Measurements from ENCODE around the gene ADARB2. TPM values are rescaled to one million over a fixed set of nuclear protein-coding genes. Genes with fewer than 3 reads are reported as not detected.
"Not testable (repeated sequence)": the region's sequence is repeated elsewhere in the genome, so short reads cannot be mapped to it uniquely, and the experiment has no call there.

Gene ADARB2
- total and polyA plus RNA-seq, 4 experiments from 2014 or later = 13.5 to 14.1 TPM; not detected in 2

GRCh38 chr10:1360011-1360557 lies 377.2 kb downstream of the ADARB2 start:
- H3K9me3 Mint-ChIP-seq = no peaks in the 10 kb centered on the region
- H3K4me3 Mint-ChIP-seq = no peak overlapping the region
- intact Hi-C loops (cut with micrococcal nuclease) = no loop called here
- H3K27me3 ChIP-seq (ENCODE audit: insufficient read depth, low read length) = no peaks in the 10 kb centered on the region
- H3K9me3 ChIP-seq (ENCODE audit: control insufficient read depth in 1 of 2, low read length in 2 of 2) = no peaks in the 10 kb centered on the region
- no peaks in the 10 kb centered on the region for H3K36me3 Mint-ChIP-seq
- CTCF ChIA-PET (ENCODE audit: partially characterized antibody) = interaction anchor here (0.7 to 1.4 kb wide), 2 partner anchors 9 to 187 kb away, joined by 3 to 8 read pairs; no protein-coding TSS in a partner anchor
- no peak for DNase-seq
- POLR2A ChIA-PET (ENCODE audit: partially characterized antibody) = no interaction called here
- peaks cover 5 to 24% (median 15%) of the 10 kb centered on the region in 4 donors for H3K4me1 Mint-ChIP-seq
- peak overlapping the region in 1 of 7 donors; percentile 75 for H3K27ac Mint-ChIP-seq
- H3K27me3 Mint-ChIP-seq = peaks cover under 1 to 3% of the 10 kb centered on the region in 2 donors
- H3K4me3 ChIP-seq (ENCODE audit: low read length in 2 of 2) = no peak overlapping the region
- H3K36me3 ChIP-seq (ENCODE audit: insufficient read depth, low read length) = no peaks in the 10 kb centered on the region
- H3K27ac ChIP-seq (ENCODE audit: low read depth, low read length) = no peak overlapping the region
- peaks cover 14% of the 10 kb centered on the region for H3K4me1 ChIP-seq (ENCODE audit: insufficient read depth, low read length)

GRCh38 chr10:1359626-1359955 lies 377.7 kb downstream of the ADARB2 start:
- CTCF ChIA-PET (ENCODE audit: partially characterized antibody) = interaction anchor here (1.4 kb wide), 1 partner anchor 9 kb away, joined by 8 read pairs; no protein-coding TSS in a partner anchor
- H3K4me3 Mint-ChIP-seq = peak overlapping the region in 3 of 8 donors; percentile 5 to 59 (median 59)
- POLR2A ChIA-PET (ENCODE audit: partially characterized antibody) = no interaction called here

GRCh38 chr10:1358860-1359625 lies 378.3 kb downstream of the ADARB2 start:
- H3K27me3 ChIP-seq (ENCODE audit: insufficient read depth, low read length) = no peaks in the 10 kb centered on the region
- POLR2A ChIA-PET (ENCODE audit: partially characterized antibody) = no interaction called here
- no peaks in the 10 kb centered on the region for H3K36me3 Mint-ChIP-seq
- peaks cover 14% of the 10 kb centered on the region for H3K4me1 ChIP-seq (ENCODE audit: insufficient read depth, low read length)
- H3K4me3 ChIP-seq (ENCODE audit: low read length in 2 of 2) = no peak overlapping the region
- no peaks in the 10 kb centered on the region for H3K9me3 ChIP-seq (ENCODE audit: control insufficient read depth in 1 of 2, low read length in 2 of 2)
- H3K4me1 Mint-ChIP-seq = peaks cover 5 to 24% (median 15%) of the 10 kb centered on the region in 4 donors
- no peaks in the 10 kb centered on the region for H3K36me3 ChIP-seq (ENCODE audit: insufficient read depth, low read length)
- peak in 4 of 5 donors; percentile 4 to 65 (median 21) for DNase-seq
- H3K27me3 Mint-ChIP-seq = peaks cover 3% of the 10 kb centered on the region in 2 donors
- peak overlapping the region in 4 of 7 donors; percentile 16 to 79 (median 48) for H3K27ac Mint-ChIP-seq
- H3K4me3 Mint-ChIP-seq = peak overlapping the region in 4 of 8 donors; percentile 13 to 59 (median 36)
- intact Hi-C loops (cut with micrococcal nuclease) = no loop called here
- no peak overlapping the region for H3K27ac ChIP-seq (ENCODE audit: low read depth, low read length)
- CTCF ChIA-PET (ENCODE audit: partially characterized antibody) = interaction anchor here (1.4 kb wide), 1 partner anchor 10 kb away, joined by 8 read pairs; no protein-coding TSS in a partner anchor
- H3K9me3 Mint-ChIP-seq = no peaks in the 10 kb centered on the region

More at GRCh38 chr10:1359626-1359955, 377.7 kb downstream of the ADARB2 start:
- Mint-ChIP-seq H3K4me1 (peaks cover 5 to 24% (median 15%) of the 10 kb centered on the region in 4 donors), H3K27ac (peak overlapping the region in 4 of 7 donors; percentile 16 to 79 (median 54)), H3K36me3 (no peaks in the 10 kb centered on the region), H3K27me3 (peaks cover 2 to 3% of the 10 kb centered on the region in 2 donors), H3K9me3 (no peaks in the 10 kb centered on the region)
- Histone ChIP-seq H3K27ac (ENCODE audit: low read depth, low read length) (no peak overlapping the region), H3K4me3 (ENCODE audit: low read length in 2 of 2) (no peak overlapping the region), H3K36me3 (ENCODE audit: insufficient read depth, low read length) (no peaks in the 10 kb centered on the region), H3K4me1 (ENCODE audit: insufficient read depth, low read length) (peaks cover 14% of the 10 kb centered on the region), H3K9me3 (ENCODE audit: control insufficient read depth in 1 of 2, low read length in 2 of 2) (no peaks in the 10 kb centered on the region), H3K27me3 (ENCODE audit: insufficient read depth, low read length) (no peaks in the 10 kb centered on the region)
- intact Hi-C loops (cut with micrococcal nuclease) = no loop called here
- DNase-seq = no peak

- peaks cover 5 to 24% (median 15%) of the 10 kb centered on the region in 4 donors for H3K4me1 Mint-ChIP-seq
- Histone ChIP-seq H3K9me3 (ENCODE audit: control insufficient read depth in 1 of 2, low read length in 2 of 2) (no peaks in the 10 kb centered on the region), H3K27ac (ENCODE audit: low read depth, low read length) (no peak overlapping the region), H3K27me3 (ENCODE audit: insufficient read depth, low read length) (no peaks in the 10 kb centered on the region), H3K4me1 (ENCODE audit: insufficient read depth, low read length) (peaks cover 14% of the 10 kb centered on the region), H3K36me3 (ENCODE audit: insufficient read depth, low read length) (no peaks in the 10 kb centered on the region), H3K4me3 (ENCODE audit: low read length in 2 of 2) (no peak overlapping the region)
- no peaks in the 10 kb centered on the region for H3K36me3 Mint-ChIP-seq
- peak overlapping the region in 1 of 7 donors; percentile 51 for H3K27ac Mint-ChIP-seq
- H3K4me3 Mint-ChIP-seq = no peak overlapping the region
- DNase-seq = no peak
- intact Hi-C loops (cut with micrococcal nuclease) = no loop called here
- ChIA-PET CTCF (ENCODE audit: partially characterized antibody) (no interaction called here), POLR2A (ENCODE audit: partially characterized antibody) (no interaction called here)
- H3K9me3 Mint-ChIP-seq = no peaks in the 10 kb centered on the region
- peaks cover 3% of the 10 kb centered on the region in 2 donors for H3K27me3 Mint-ChIP-seq
Measured at GRCh38 chr10:1358147-1358546, 379.2 kb downstream of the ADARB2 start.

DNA sequence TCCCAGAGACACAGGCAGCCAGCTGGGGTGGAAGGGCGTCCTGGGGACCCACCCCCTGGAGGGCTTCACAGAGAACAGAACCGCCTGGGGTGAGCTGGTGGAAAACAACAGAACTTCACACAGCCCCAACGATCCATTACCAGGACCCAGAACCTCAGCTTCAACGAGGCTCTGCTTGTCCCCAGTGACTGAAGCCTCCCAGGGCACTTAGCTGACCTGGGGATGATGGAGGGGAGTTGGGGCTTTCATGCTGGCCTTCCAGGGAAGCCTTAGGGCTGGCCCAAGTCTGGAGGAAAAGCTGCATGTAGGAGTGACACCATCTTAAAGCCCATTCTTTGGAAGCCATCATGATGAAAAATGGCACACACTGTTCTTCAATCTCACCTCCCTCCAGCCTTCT lies 381.0 kb downstream of the ADARB2 start:
- H3K36me3 ChIP-seq (ENCODE audit: insufficient read depth, low read length) = no peaks in the 10 kb centered on the region
- ChIA-PET POLR2A (ENCODE audit: partially characterized antibody) (no interaction called here), CTCF (ENCODE audit: partially characterized antibody) (no interaction called here)
- no peaks in the 10 kb centered on the region for H3K9me3 Mint-ChIP-seq
- H3K4me3 Mint-ChIP-seq = no peak overlapping the region
- H3K4me3 ChIP-seq (ENCODE audit: low read length in 2 of 2) = no peak overlapping the region
- no peak for DNase-seq
- H3K27me3 ChIP-seq (ENCODE audit: insufficient read depth, low read length) = no peaks in the 10 kb centered on the region
- intact Hi-C loops (cut with micrococcal nuclease) = no loop called here
- H3K4me1 Mint-ChIP-seq = peaks cover 5 to 24% (median 15%) of the 10 kb centered on the region in 4 donors
- H3K27me3 Mint-ChIP-seq = peaks cover 0 to 3% of the 10 kb centered on the region in 2 donors
- no peak overlapping the region for H3K27ac ChIP-seq (ENCODE audit: low read depth, low read length)
- H3K4me1 ChIP-seq (ENCODE audit: insufficient read depth, low read length) = peaks cover 14% of the 10 kb centered on the region
- H3K9me3 ChIP-seq (ENCODE audit: control insufficient read depth in 1 of 2, low read length in 2 of 2) = no peaks in the 10 kb centered on the region
- no peaks in the 10 kb centered on the region for H3K36me3 Mint-ChIP-seq
- no peak overlapping the region for H3K27ac Mint-ChIP-seq

- peaks cover 3 to 6% of the 10 kb centered on the region in 2 donors for H3K27me3 Mint-ChIP-seq
- no peaks in the 10 kb centered on the region for H3K9me3 ChIP-seq (ENCODE audit: control insufficient read depth in 1 of 2, low read length in 2 of 2)
- H3K4me1 Mint-ChIP-seq = peaks cover 5 to 21% (median 15%) of the 10 kb centered on the region in 4 donors
- H3K27me3 ChIP-seq (ENCODE audit: insufficient read depth, low read length) = no peaks in the 10 kb centered on the region
- POLR2A ChIA-PET (ENCODE audit: partially characterized antibody) = no interaction called here
- no peak for DNase-seq
- CTCF ChIA-PET (ENCODE audit: partially characterized antibody) = interaction anchor here (1.0 kb wide), 1 partner anchor 14 kb away, joined by 3 read pairs; no protein-coding TSS in a partner anchor
- intact Hi-C loops (cut with micrococcal nuclease) = no loop called here
- no peak overlapping the region for H3K4me3 Mint-ChIP-seq
- H3K4me3 ChIP-seq (ENCODE audit: low read length in 2 of 2) = no peak overlapping the region
- H3K27ac ChIP-seq (ENCODE audit: low read depth, low read length) = no peak overlapping the region
- peaks cover 12% of the 10 kb centered on the region for H3K4me1 ChIP-seq (ENCODE audit: insufficient read depth, low read length)
- H3K36me3 Mint-ChIP-seq = no peaks in the 10 kb centered on the region
- no peaks in the 10 kb centered on the region for H3K9me3 Mint-ChIP-seq
- no peaks in the 10 kb centered on the region for H3K36me3 ChIP-seq (ENCODE audit: insufficient read depth, low read length)
- peak overlapping the region in 1 of 7 donors; percentile 20 for H3K27ac Mint-ChIP-seq
Measured at GRCh38 chr10:1354809-1355710, 382.3 kb downstream of the ADARB2 start.

DNA sequence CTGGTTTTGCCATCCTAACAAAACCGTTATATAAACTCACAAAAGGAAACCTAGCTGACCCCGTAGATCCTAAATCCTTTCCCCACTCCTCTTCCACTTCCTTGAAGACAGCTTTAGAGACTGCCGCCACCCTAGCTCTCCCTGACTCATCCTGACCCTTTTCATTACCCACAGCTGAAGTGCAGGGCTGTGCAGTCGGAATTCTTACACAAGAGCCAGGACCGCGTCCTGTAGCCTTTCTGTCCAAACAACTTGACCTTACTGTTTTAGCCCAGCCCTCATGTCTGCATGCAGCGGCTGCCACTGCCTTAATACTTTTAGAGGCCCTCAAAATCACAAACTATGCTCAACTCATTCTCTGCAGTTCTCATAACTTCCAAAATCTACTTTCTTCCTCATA lies 385.0 kb downstream of the ADARB2 start:
- H3K4me3 ChIP-seq (ENCODE audit: low read length in 2 of 2); H3K27me3 ChIP-seq (ENCODE audit: insufficient read depth, low read length); H3K4me1 Mint-ChIP-seq; H3K9me3 Mint-ChIP-seq; H3K27ac Mint-ChIP-seq; H3K9me3 ChIP-seq (ENCODE audit: control insufficient read depth in 1 of 2, low read length in 2 of 2); H3K4me1 ChIP-seq (ENCODE audit: insufficient read depth, low read length); DNase-seq; H3K36me3 ChIP-seq (ENCODE audit: insufficient read depth, low read length); H3K27me3 Mint-ChIP-seq; CTCF ChIA-PET (ENCODE audit: partially characterized antibody); intact Hi-C loops (cut with micrococcal nuclease); H3K36me3 Mint-ChIP-seq; POLR2A ChIA-PET (ENCODE audit: partially characterized antibody); H3K27ac ChIP-seq (ENCODE audit: low read depth, low read length); H3K4me3 Mint-ChIP-seq: not testable (repeated sequence)
